ENCODE data around the gene RUSC2. TPM values are rescaled to one million over a fixed set of nuclear protein-coding genes. Genes with fewer than 3 reads are reported as not detected.
A peak's percentile ranks its signal among the peaks of the same experiment; 100 is the strongest.

The RUSC2 gene
- total and polyA plus RNA-seq, 2 of the 4 experiments (the other 2 are of a cell fraction) = 17.4 to 35.4 TPM

DNA sequence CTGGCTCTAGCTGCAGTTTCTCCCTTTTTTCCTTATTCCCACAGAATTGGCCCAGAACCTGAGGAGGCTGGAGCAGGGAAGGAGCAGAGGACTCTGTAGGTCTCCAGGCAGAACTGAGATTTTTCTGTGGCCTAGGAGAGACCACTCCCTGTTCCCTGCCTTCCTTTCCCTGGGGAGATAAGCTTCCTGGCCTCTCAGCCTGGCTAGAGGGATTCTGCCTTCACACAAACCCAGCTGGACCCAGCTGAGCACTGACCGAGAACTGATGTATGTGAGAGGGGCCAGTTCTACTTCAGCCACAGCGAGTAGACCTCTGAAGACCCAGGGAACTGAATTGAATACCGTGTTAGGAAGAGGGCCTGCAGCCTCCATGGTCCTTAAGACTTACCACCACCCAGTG is 48.0 kb downstream of the RUSC2 start:
- DNase-seq = no peak

More for the DNA sequence above, 48.0 kb downstream of the RUSC2 start:
- H4K5ac ChIP-seq (ENCODE audit: low read depth, low read length) = peak overlapping the region; percentile 94
- H3K4me3 ChIP-seq (ENCODE audit: insufficient read depth, low read depth, low read length) = no peak overlapping the region
- peak overlapping the region; percentile 99 for H4K91ac ChIP-seq (ENCODE audit: insufficient read depth, low read depth, low read length)
- H2AK9ac ChIP-seq (replicated peaks; ENCODE audit: low read depth, low read length, poor library complexity) = peak overlapping the region; percentile 77
- H3K18ac ChIP-seq (ENCODE audit: low read depth, low read length) = peak overlapping the region; percentile 96
- H3K9me1 ChIP-seq (ENCODE audit: insufficient read depth, low read length) = peaks cover 26% of the 10 kb centered on the region
- H2BK5ac ChIP-seq (ENCODE audit: low read depth, low read length, poor library complexity, severe bottlenecking) = peak overlapping the region; percentile 94
- ChIA-PET CTCF (interaction anchor here (0.6 to 2.6 kb wide), 4 partner anchors 16 to 49 kb away, joined by 3 to 8 read pairs (median 6); partner anchors contain the start of gene RUSC2), POLR2A (ENCODE audit: unreplicated experiment) (interaction anchor here (1.3 to 2.1 kb wide), 4 partner anchors 16 to 48 kb away, joined by 3 to 13 read pairs (median 6); partner anchors contain the start of gene RUSC2)
- H3K4me1 ChIP-seq (ENCODE audit: control insufficient read depth, insufficient read depth, low read length) = peaks cover 27% of the 10 kb centered on the region
- peaks cover 25 to 73% of the 10 kb centered on the region in 2 experiments for H3K79me1 ChIP-seq (ENCODE audit: low read depth in 1 of 2, low read length in 2 of 2)
- peak overlapping the region; percentile 89; the same call in 2 of the 3 replicates for H2BK15ac ChIP-seq (ENCODE audit: low read depth, low read length)
- no peaks in the 10 kb centered on the region for H3K27me3 ChIP-seq (ENCODE audit: control insufficient read depth, insufficient read depth, low read length)
- peak overlapping the region; percentile 94 for H2AK5ac ChIP-seq (ENCODE audit: low read depth, low read length)
- in situ Hi-C loops (cut with MboI; ENCODE audit: low sequenced_read_pairs) (no loop called here), dilution Hi-C loops (cut with HindIII; ENCODE audit: low sequenced_read_pairs, unreplicated experiment) (no loop called here), intact Hi-C loops (cut with micrococcal nuclease) (loop anchor here (1.0 to 10.0 kb wide), 2 partner anchors 49 to 183 kb away; no protein-coding TSS in a partner anchor)
- H3K4ac ChIP-seq (ENCODE audit: low read depth, low read length) = peak overlapping the region; percentile 99
- peaks cover 13% of the 10 kb centered on the region; the same call in 1 of the 2 replicates for H4K20me1 ChIP-seq (ENCODE audit: insufficient read depth, low read length)
- no CpG with 5 or more reads among the region's 3 CpGs for WGBS, 2 experiments (ENCODE audit: extremely low coverage in 2 of 2, insufficient read length in 1 of 2)
- H2BK20ac ChIP-seq (ENCODE audit: low read depth, low read length) = peak overlapping the region; percentile 85
- H3K23ac ChIP-seq (ENCODE audit: low read depth, low read length) = peak overlapping the region; percentile 85
- H3K9ac ChIP-seq (ENCODE audit: low read depth, low read length) = peak overlapping the region; percentile 79
- no peak overlapping the region; the same call in 1 of the 2 replicates for H3K56ac ChIP-seq (ENCODE audit: extremely low read depth, insufficient read depth, low read length)
- peak overlapping the region; percentile 44 for H2AFZ ChIP-seq (replicated peaks; ENCODE audit: low read length, poor library complexity)
- peak overlapping the region; percentile 4 for H3K4me2 ChIP-seq (ENCODE audit: low read depth, low read length)
- H2BK120ac ChIP-seq (ENCODE audit: low read depth, low read length) = peak overlapping the region; percentile 97
- no peak for TF ChIP-seq MXI1 (IDR thresholded peaks at IDR 0.05; ENCODE audit: borderline replicate concordance, low read depth, low read length)
- TF ChIP-seq CHD1 (IDR thresholded peaks at IDR 0.05; ENCODE audit: low read depth, low read length) = no peak
- no peak for TF ChIP-seq BHLHE40 (IDR thresholded peaks at IDR 0.05; ENCODE audit: low read depth, low read length)
- TF ChIP-seq RCOR1 (IDR thresholded peaks at IDR 0.05; ENCODE audit: insufficient replicate concordance, low read length) = no peak
- no peak for TF ChIP-seq NFE2L2 (IDR thresholded peaks at IDR 0.05; ENCODE audit: low read depth, low read length)
- TF ChIP-seq RAD21 (IDR thresholded peaks at IDR 0.05; ENCODE audit: low read length) = no peak
- H4K8ac ChIP-seq (ENCODE audit: low read depth in 2 of 2, low read length in 2 of 2) = peak overlapping the region; percentile 77 to 98
- peak overlapping the region; percentile 99 for H3K14ac ChIP-seq (replicated peaks; ENCODE audit: low read depth, low read length)
- ATAC-seq (ENCODE audit: low read depth) = peak; percentile 2
- H3K27ac ChIP-seq (ENCODE audit: insufficient read depth, low read length) = peak overlapping the region; percentile 95
- no TSS peak for BruUV-seq (replicated peaks)
- no peaks in the 10 kb centered on the region for H3K9me3 ChIP-seq (ENCODE audit: control insufficient read depth, insufficient read depth, low read length)
- peaks cover 2% of the 10 kb centered on the region; the same call in 1 of the 2 replicates for H3K36me3 ChIP-seq (ENCODE audit: control insufficient read depth, insufficient read depth, low read length)

Data from IMR-90 (cell line).